ENCODE data around the gene MS4A10. TPM values are rescaled to one million over a fixed set of nuclear protein-coding genes. Genes with fewer than 3 reads are reported as not detected.

Gene MS4A10
- total RNA-seq, 3 donors from 2014 or later, result 1.2 TPM; not detected in 2

- Histone ChIP-seq H3K9me3 (no peaks in the 10 kb centered on the region), H3K36me3 (ENCODE audit: low read depth) (no peaks in the 10 kb centered on the region), H3K4me3 (no peak overlapping the region), H3K4me1 (ENCODE audit: low read depth) (no peaks in the 10 kb centered on the region)
- DNase-seq (peak in 1 of 3 donors; percentile 47), ATAC-seq (peak; percentile 56)
- intact Hi-C loops (cut with DNase I, micrococcal nuclease), result no loop called here
- TF ChIP-seq CTCF (IDR thresholded peaks at IDR 0.05), result no peak
These were observed 17.7 kb upstream of the MS4A10 start for GRCh38 chr11:60767388-60767811.

GRCh38 chr11:60768202-60768601 lies 16.9 kb upstream of the MS4A10 start:
- Histone ChIP-seq H3K9me3 (no peaks in the 10 kb centered on the region), H3K4me1 (ENCODE audit: low read depth) (no peaks in the 10 kb centered on the region), H3K36me3 (ENCODE audit: low read depth) (no peaks in the 10 kb centered on the region), H3K4me3 (no peak overlapping the region)
- DNase-seq (peak in 1 of 3 donors; percentile 6), ATAC-seq (no peak)
- intact Hi-C loops (cut with DNase I, micrococcal nuclease), result no loop called here
- no peak for TF ChIP-seq CTCF (IDR thresholded peaks at IDR 0.05)

GRCh38 chr11:60769273-60769672 lies 15.9 kb upstream of the MS4A10 start:
- Histone ChIP-seq H3K9me3 (no peaks in the 10 kb centered on the region), H3K36me3 (ENCODE audit: low read depth) (no peaks in the 10 kb centered on the region), H3K4me3 (no peak overlapping the region), H3K4me1 (ENCODE audit: low read depth) (no peaks in the 10 kb centered on the region)
- TF ChIP-seq CTCF (IDR thresholded peaks at IDR 0.05), result no peak
- ATAC-seq, result no peak
- intact Hi-C loops (cut with DNase I, micrococcal nuclease), result no loop called here
- peak in 1 of 3 donors; percentile 9 for DNase-seq

GRCh38 chr11:60769811-60770210 lies 15.3 kb upstream of the MS4A10 start:
- ATAC-seq, result no peak
- Histone ChIP-seq H3K9me3 (no peaks in the 10 kb centered on the region), H3K4me1 (ENCODE audit: low read depth) (no peaks in the 10 kb centered on the region), H3K36me3 (ENCODE audit: low read depth) (no peaks in the 10 kb centered on the region), H3K4me3 (no peak overlapping the region)
- TF ChIP-seq CTCF (IDR thresholded peaks at IDR 0.05), result no peak
- peak in 2 of 3 donors; percentile 12 to 45 for DNase-seq
- intact Hi-C loops (cut with DNase I, micrococcal nuclease), result no loop called here

GRCh38 chr11:60771146-60771545 lies 14.0 kb upstream of the MS4A10 start:
- peak in 2 of 3 donors; percentile 1 to 29 for DNase-seq
- intact Hi-C loops (cut with DNase I, micrococcal nuclease), result no loop called here
- no peak for TF ChIP-seq CTCF (IDR thresholded peaks at IDR 0.05)
- ATAC-seq, result no peak
- H3K9me3 ChIP-seq, result no peaks in the 10 kb centered on the region
- no peaks in the 10 kb centered on the region for H3K4me1 ChIP-seq (ENCODE audit: low read depth)
- H3K4me3 ChIP-seq, result no peak overlapping the region
- no peaks in the 10 kb centered on the region for H3K36me3 ChIP-seq (ENCODE audit: low read depth)
